ENCODE measurements around the gene COL19A1.

The COL19A1 gene

GRCh38 chr6:70110126-70111022, 244.0 kb downstream of the COL19A1 start:
- Histone ChIP-seq H3K4me3 (ENCODE audit: low read length) (no peak overlapping the region), H3K36me3 (ENCODE audit: control insufficient read depth, insufficient read depth, low read length, severe bottlenecking) (no peaks in the 10 kb centered on the region), H3K9me3 (ENCODE audit: control insufficient read depth, low read length) (no peaks in the 10 kb centered on the region), H3K9ac (ENCODE audit: low read length) (no peak overlapping the region), H3K27me3 (replicated peaks; ENCODE audit: control insufficient read depth, insufficient read depth, low read length) (no peaks in the 10 kb centered on the region), H3K4me1 (ENCODE audit: control insufficient read depth, insufficient read depth, low read length) (no peaks in the 10 kb centered on the region)
- peak; percentile 5 for DNase-seq (ENCODE audit: low read depth)

- Histone ChIP-seq H3K36me3 (ENCODE audit: control insufficient read depth, insufficient read depth, low read length, severe bottlenecking) (no peaks in the 10 kb centered on the region), H3K4me3 (ENCODE audit: low read length) (no peak overlapping the region), H3K27me3 (replicated peaks; ENCODE audit: control insufficient read depth, insufficient read depth, low read length) (no peaks in the 10 kb centered on the region), H3K4me1 (ENCODE audit: control insufficient read depth, insufficient read depth, low read length) (no peaks in the 10 kb centered on the region), H3K9ac (ENCODE audit: low read length) (no peak overlapping the region), H3K9me3 (ENCODE audit: control insufficient read depth, low read length) (no peaks in the 10 kb centered on the region)
- DNase-seq (ENCODE audit: low read depth), result no peak
These were observed 245.4 kb downstream of the COL19A1 start for GRCh38 chr6:70111737-70112136.

GRCh38 chr6:70112716-70113115, 246.4 kb downstream of the COL19A1 start:
- Histone ChIP-seq H3K9me3 (ENCODE audit: control insufficient read depth, low read length) (no peaks in the 10 kb centered on the region), H3K27me3 (replicated peaks; ENCODE audit: control insufficient read depth, insufficient read depth, low read length) (peaks cover under 1% of the 10 kb centered on the region), H3K36me3 (ENCODE audit: control insufficient read depth, insufficient read depth, low read length, severe bottlenecking) (no peaks in the 10 kb centered on the region), H3K4me3 (ENCODE audit: low read length) (no peak overlapping the region), H3K4me1 (ENCODE audit: control insufficient read depth, insufficient read depth, low read length) (no peaks in the 10 kb centered on the region), H3K9ac (ENCODE audit: low read length) (no peak overlapping the region)
- no peak for DNase-seq (ENCODE audit: low read depth)

- DNase-seq (ENCODE audit: low read depth), result no peak
- no peak overlapping the region for H3K4me3 ChIP-seq (ENCODE audit: low read length)
- H3K9me3 ChIP-seq (ENCODE audit: control insufficient read depth, low read length), result no peaks in the 10 kb centered on the region
- H3K9ac ChIP-seq (ENCODE audit: low read length), result no peak overlapping the region
- no peaks in the 10 kb centered on the region for H3K36me3 ChIP-seq (ENCODE audit: control insufficient read depth, insufficient read depth, low read length, severe bottlenecking)
- no peaks in the 10 kb centered on the region for H3K4me1 ChIP-seq (ENCODE audit: control insufficient read depth, insufficient read depth, low read length)
- peaks cover 5% of the 10 kb centered on the region for H3K27me3 ChIP-seq (replicated peaks; ENCODE audit: control insufficient read depth, insufficient read depth, low read length)
These were observed 246.8 kb downstream of the COL19A1 start for GRCh38 chr6:70113171-70113570.

GRCh38 chr6:70118670-70119069, 252.3 kb downstream of the COL19A1 start:
- Histone ChIP-seq H3K9ac (ENCODE audit: low read length) (no peak overlapping the region), H3K9me3 (ENCODE audit: control insufficient read depth, low read length) (no peaks in the 10 kb centered on the region), H3K36me3 (ENCODE audit: control insufficient read depth, insufficient read depth, low read length, severe bottlenecking) (no peaks in the 10 kb centered on the region), H3K4me1 (ENCODE audit: control insufficient read depth, insufficient read depth, low read length) (no peaks in the 10 kb centered on the region), H3K27me3 (replicated peaks; ENCODE audit: control insufficient read depth, insufficient read depth, low read length) (peaks cover 7% of the 10 kb centered on the region), H3K4me3 (ENCODE audit: low read length) (no peak overlapping the region)
- no peak for DNase-seq (ENCODE audit: low read depth)

GRCh38 chr6:70119218-70119835, 253.0 kb downstream of the COL19A1 start:
- Histone ChIP-seq H3K4me3 (ENCODE audit: low read length) (no peak overlapping the region), H3K4me1 (ENCODE audit: control insufficient read depth, insufficient read depth, low read length) (no peaks in the 10 kb centered on the region), H3K9me3 (ENCODE audit: control insufficient read depth, low read length) (no peaks in the 10 kb centered on the region), H3K9ac (ENCODE audit: low read length) (no peak overlapping the region), H3K27me3 (replicated peaks; ENCODE audit: control insufficient read depth, insufficient read depth, low read length) (peaks cover 7% of the 10 kb centered on the region), H3K36me3 (ENCODE audit: control insufficient read depth, insufficient read depth, low read length, severe bottlenecking) (no peaks in the 10 kb centered on the region)
- no peak for DNase-seq (ENCODE audit: low read depth)

- H3K36me3 ChIP-seq (ENCODE audit: control insufficient read depth, insufficient read depth, low read length, severe bottlenecking), result no peaks in the 10 kb centered on the region
- peaks cover 11% of the 10 kb centered on the region for H3K4me1 ChIP-seq (ENCODE audit: control insufficient read depth, insufficient read depth, low read length)
- H3K4me3 ChIP-seq (ENCODE audit: low read length), result no peak overlapping the region
- no peak overlapping the region for H3K9ac ChIP-seq (ENCODE audit: low read length)
- no peaks in the 10 kb centered on the region for H3K9me3 ChIP-seq (ENCODE audit: control insufficient read depth, low read length)
- no peaks in the 10 kb centered on the region for H3K27me3 ChIP-seq (replicated peaks; ENCODE audit: control insufficient read depth, insufficient read depth, low read length)
- DNase-seq (ENCODE audit: low read depth), result no peak
These were observed 258.1 kb downstream of the COL19A1 start for GRCh38 chr6:70124443-70124842.

GRCh38 chr6:70124882-70125545, 258.7 kb downstream of the COL19A1 start:
- Histone ChIP-seq H3K4me1 (ENCODE audit: control insufficient read depth, insufficient read depth, low read length) (peaks cover 11% of the 10 kb centered on the region), H3K36me3 (ENCODE audit: control insufficient read depth, insufficient read depth, low read length, severe bottlenecking) (no peaks in the 10 kb centered on the region), H3K9ac (ENCODE audit: low read length) (no peak overlapping the region), H3K4me3 (ENCODE audit: low read length) (no peak overlapping the region), H3K27me3 (replicated peaks; ENCODE audit: control insufficient read depth, insufficient read depth, low read length) (no peaks in the 10 kb centered on the region), H3K9me3 (ENCODE audit: control insufficient read depth, low read length) (no peaks in the 10 kb centered on the region)
- DNase-seq (ENCODE audit: low read depth), result peak; percentile 7

- no peak for DNase-seq (ENCODE audit: low read depth)
- no peaks in the 10 kb centered on the region for H3K36me3 ChIP-seq (ENCODE audit: control insufficient read depth, insufficient read depth, low read length, severe bottlenecking)
- no peak overlapping the region for H3K9ac ChIP-seq (ENCODE audit: low read length)
- H3K27me3 ChIP-seq (replicated peaks; ENCODE audit: control insufficient read depth, insufficient read depth, low read length), result no peaks in the 10 kb centered on the region
- H3K9me3 ChIP-seq (ENCODE audit: control insufficient read depth, low read length), result no peaks in the 10 kb centered on the region
- H3K4me3 ChIP-seq (ENCODE audit: low read length), result no peak overlapping the region
- peaks cover 11% of the 10 kb centered on the region for H3K4me1 ChIP-seq (ENCODE audit: control insufficient read depth, insufficient read depth, low read length)
These were observed 259.2 kb downstream of the COL19A1 start for GRCh38 chr6:70125602-70126001.

- no peaks in the 10 kb centered on the region for H3K36me3 ChIP-seq (ENCODE audit: control insufficient read depth, insufficient read depth, low read length, severe bottlenecking)
- no peaks in the 10 kb centered on the region for H3K27me3 ChIP-seq (replicated peaks; ENCODE audit: control insufficient read depth, insufficient read depth, low read length)
- DNase-seq (ENCODE audit: low read depth), result no peak
- peaks cover 14% of the 10 kb centered on the region for H3K4me1 ChIP-seq (ENCODE audit: control insufficient read depth, insufficient read depth, low read length)
- no peak overlapping the region for H3K4me3 ChIP-seq (ENCODE audit: low read length)
- H3K9ac ChIP-seq (ENCODE audit: low read length), result no peak overlapping the region
- H3K9me3 ChIP-seq (ENCODE audit: control insufficient read depth, low read length), result no peaks in the 10 kb centered on the region
These were observed 263.0 kb downstream of the COL19A1 start for GRCh38 chr6:70129341-70129740.

- H3K9me3 ChIP-seq (ENCODE audit: control insufficient read depth, low read length), result no peaks in the 10 kb centered on the region
- H3K27me3 ChIP-seq (replicated peaks; ENCODE audit: control insufficient read depth, insufficient read depth, low read length), result no peaks in the 10 kb centered on the region
- H3K36me3 ChIP-seq (ENCODE audit: control insufficient read depth, insufficient read depth, low read length, severe bottlenecking), result no peaks in the 10 kb centered on the region
- no peak for DNase-seq (ENCODE audit: low read depth)
- no peak overlapping the region for H3K9ac ChIP-seq (ENCODE audit: low read length)
- no peak overlapping the region for H3K4me3 ChIP-seq (ENCODE audit: low read length)
- H3K4me1 ChIP-seq (ENCODE audit: control insufficient read depth, insufficient read depth, low read length), result peaks cover 3% of the 10 kb centered on the region
These were observed 264.5 kb downstream of the COL19A1 start for GRCh38 chr6:70130865-70131264.
